ENCODE measurements around the gene EFNA4. TPM values are rescaled to one million over a fixed set of nuclear protein-coding genes. Genes with fewer than 3 reads are reported as not detected.

EFNA4 gene
- total RNA-seq, 1 experiment from 2014 or later = 8.0 TPM

DNA sequence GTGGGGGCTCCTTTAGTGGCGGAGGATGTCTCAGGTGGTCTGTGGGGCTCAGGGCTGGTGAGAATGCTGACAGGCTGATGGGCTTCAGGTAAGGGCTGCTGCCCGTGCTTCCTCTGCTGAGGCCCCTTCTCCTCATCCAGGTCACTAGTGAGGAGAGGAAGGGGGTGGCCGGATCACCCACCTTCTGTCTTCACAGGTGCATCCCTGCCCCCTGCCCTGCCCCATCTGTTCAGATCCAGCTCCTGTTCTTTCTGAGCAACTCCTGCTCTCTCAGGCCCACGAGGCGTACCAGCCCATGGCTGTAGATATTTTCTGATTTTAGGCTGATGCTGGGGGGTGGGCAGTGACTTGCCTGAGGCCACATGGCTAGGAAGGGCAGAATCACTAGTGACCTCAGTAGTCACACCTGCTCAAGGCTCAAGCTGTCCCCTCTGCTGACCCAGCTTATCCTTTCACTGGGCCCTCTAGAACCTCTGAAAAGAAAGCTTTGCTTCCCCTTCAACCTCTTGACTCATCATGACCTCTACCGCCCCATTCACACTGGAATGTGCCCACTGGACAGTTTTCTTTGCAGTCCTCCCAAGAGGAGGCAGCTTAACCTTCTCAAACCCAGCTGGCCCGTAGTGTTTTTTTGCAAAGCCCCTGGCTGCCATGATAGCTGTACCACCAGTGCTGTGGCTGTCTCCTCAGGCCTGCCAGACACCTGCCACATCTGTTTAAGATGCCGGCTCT is 44.8 kb upstream of the EFNA4 start:
- in situ Hi-C loops (cut with HindIII; ENCODE audit: low pct_unique_long_range_greater_than_20kb, low sequenced_read_pairs) (no loop called here), intact Hi-C loops (cut with micrococcal nuclease; ENCODE audit: unreplicated experiment) (no loop called here)
- BruUV-seq (replicated peaks) = no TSS peak
- TF ChIP-seq, protein P1, sequence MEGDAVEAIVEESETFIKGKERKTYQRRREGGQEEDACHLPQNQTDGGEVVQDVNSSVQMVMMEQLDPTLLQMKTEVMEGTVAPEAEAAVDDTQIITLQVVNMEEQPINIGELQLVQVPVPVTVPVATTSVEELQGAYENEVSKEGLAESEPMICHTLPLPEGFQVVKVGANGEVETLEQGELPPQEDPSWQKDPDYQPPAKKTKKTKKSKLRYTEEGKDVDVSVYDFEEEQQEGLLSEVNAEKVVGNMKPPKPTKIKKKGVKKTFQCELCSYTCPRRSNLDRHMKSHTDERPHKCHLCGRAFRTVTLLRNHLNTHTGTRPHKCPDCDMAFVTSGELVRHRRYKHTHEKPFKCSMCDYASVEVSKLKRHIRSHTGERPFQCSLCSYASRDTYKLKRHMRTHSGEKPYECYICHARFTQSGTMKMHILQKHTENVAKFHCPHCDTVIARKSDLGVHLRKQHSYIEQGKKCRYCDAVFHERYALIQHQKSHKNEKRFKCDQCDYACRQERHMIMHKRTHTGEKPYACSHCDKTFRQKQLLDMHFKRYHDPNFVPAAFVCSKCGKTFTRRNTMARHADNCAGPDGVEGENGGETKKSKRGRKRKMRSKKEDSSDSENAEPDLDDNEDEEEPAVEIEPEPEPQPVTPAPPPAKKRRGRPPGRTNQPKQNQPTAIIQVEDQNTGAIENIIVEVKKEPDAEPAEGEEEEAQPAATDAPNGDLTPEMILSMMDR (IDR thresholded peaks at IDR 0.05) = no peak
- CTCF ChIA-PET = interaction anchor here (0.8 kb wide), 1 partner anchor 26 kb away, joined by 13 read pairs; no protein-coding TSS in a partner anchor
- Histone ChIP-seq H3K27me3 (ENCODE audit: control insufficient read depth, insufficient read depth, low read length) (no peaks in the 10 kb centered on the region), H3K4me1 (ENCODE audit: control insufficient read depth, insufficient read depth, low read length) (peaks cover 21% of the 10 kb centered on the region), H3K4me3 (ENCODE audit: low read depth in 2 of 2, low read length in 2 of 2) (no peak overlapping the region), H3K9me3 (ENCODE audit: control insufficient read depth, insufficient read depth, low read depth, low read length) (no peaks in the 10 kb centered on the region), H3K36me3 (ENCODE audit: control insufficient read depth, insufficient read depth, low read length) (0 out of 2 replicates have a peak, but pooled peaks cover 7% of the 10 kb centered on the region), H3K27ac (ENCODE audit: low read length) (no peak overlapping the region)
- ATAC-seq (no peak), DNase-seq (ENCODE audit: low read depth, low spot score) (no peak)
- POLR2A ChIA-PET = no interaction called here

DNA sequence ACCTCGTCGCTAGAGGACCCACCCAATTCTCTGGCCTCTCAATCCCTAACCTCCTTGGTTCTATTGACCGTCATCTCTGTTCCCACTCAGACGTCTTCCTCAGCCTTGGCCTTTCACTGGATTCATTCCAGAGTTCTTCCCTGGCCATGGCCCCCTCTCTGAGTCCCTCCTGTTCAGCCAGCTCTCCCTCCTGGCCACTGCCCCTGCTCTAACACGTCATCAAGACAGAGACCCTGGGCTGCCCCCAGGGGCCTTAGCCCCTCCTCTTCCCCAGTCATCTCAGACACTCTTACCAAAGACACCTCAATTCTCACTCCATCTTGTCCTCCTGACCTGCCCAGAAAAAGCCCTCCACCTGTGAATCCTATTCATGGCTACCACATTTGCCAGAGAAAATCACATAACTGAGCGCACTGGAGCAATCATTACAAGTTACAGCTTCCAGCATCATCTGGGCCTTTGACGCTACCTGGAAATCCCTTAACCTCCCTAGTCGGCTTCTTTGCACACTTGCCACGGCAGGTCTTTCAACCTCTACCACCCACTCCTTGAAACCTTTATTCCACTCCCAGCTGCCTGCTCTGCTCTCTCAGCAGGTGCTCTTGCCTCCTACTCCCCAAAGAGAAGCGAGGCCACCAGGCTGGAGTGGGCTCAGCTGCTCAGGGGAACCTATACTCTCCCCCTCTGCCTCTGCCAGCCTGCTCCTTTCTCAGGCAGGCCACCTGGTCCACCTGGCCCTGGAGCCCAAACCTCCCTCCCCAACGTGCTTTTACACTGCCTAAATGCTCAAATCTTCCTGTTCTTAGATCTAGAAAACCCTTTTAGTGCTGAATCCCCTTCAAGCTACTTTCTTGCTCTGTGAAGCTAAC is 43.9 kb upstream of the EFNA4 start:
- Histone ChIP-seq H3K4me3 (ENCODE audit: low read depth in 2 of 2, low read length in 2 of 2) (no peak overlapping the region), H3K27me3 (ENCODE audit: control insufficient read depth, insufficient read depth, low read length) (no peaks in the 10 kb centered on the region), H3K9me3 (ENCODE audit: control insufficient read depth, insufficient read depth, low read depth, low read length) (no peaks in the 10 kb centered on the region), H3K4me1 (ENCODE audit: control insufficient read depth, insufficient read depth, low read length) (peaks cover 21% of the 10 kb centered on the region), H3K36me3 (ENCODE audit: control insufficient read depth, insufficient read depth, low read length) (0 out of 2 replicates have a peak, but pooled peaks cover 5% of the 10 kb centered on the region), H3K27ac (ENCODE audit: low read length) (no peak overlapping the region)
- DNase-seq (ENCODE audit: low read depth, low spot score) (no peak), ATAC-seq (no peak)
- no TSS peak for BruUV-seq (replicated peaks)
- ChIA-PET POLR2A (no interaction called here), CTCF (interaction anchor here (0.5 to 0.8 kb wide), 2 partner anchors 25 to 31 kb away, joined by 6 to 13 read pairs; partner anchors contain the start of gene ADAM15)
- in situ Hi-C loops (cut with HindIII; ENCODE audit: low pct_unique_long_range_greater_than_20kb, low sequenced_read_pairs) = no loop called here
- intact Hi-C loops (cut with micrococcal nuclease; ENCODE audit: unreplicated experiment) = no loop called here
- TF ChIP-seq SIN3A (IDR thresholded peaks at IDR 0.05; ENCODE audit: borderline replicate concordance, insufficient read depth, low read depth, low read length) = no peak
- TF ChIP-seq TCF7L2 (IDR thresholded peaks at IDR 0.05; ENCODE audit: low read depth, low read length) = no peak

DNA sequence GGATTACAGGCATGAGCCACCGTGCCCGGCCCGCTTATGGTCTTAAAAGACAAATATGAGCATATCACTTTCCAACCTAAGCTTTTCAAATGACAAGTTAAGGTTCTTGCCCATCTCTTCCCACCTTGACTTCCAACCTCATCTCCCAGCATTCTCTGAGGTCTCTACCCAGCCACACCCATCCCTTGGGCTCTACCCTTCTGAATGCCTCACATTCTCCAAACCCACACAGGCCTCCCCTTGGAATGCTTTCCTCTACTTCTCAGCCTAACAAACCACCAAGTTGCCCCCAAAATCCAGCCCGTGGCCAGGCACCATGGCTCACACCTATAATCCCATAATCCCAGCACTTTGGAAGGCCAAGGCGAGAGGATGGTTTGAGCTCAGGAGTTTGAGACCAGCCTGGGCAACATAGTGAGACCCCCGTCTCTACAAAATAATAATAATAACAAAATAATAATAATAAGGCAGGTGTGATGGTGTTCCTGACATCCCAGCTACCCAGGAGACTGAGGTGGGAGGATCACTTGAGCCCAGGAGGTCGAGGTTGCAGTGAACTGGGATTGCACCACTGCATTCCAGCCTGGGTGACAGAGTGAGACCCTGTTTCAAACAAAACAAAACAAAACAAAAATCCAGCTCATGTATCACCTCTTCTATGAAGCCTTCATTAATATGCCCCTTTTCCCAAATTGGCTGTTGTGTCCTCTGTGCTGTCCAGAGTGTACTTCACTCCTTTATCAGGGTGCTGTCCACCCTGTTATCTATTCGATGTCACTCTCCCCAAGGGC is 41.2 kb upstream of the EFNA4 start:
- Histone ChIP-seq H3K36me3 (ENCODE audit: control insufficient read depth, insufficient read depth, low read length) (no peaks in the 10 kb centered on the region), H3K9me3 (ENCODE audit: control insufficient read depth, insufficient read depth, low read depth, low read length) (no peaks in the 10 kb centered on the region), H3K27me3 (ENCODE audit: control insufficient read depth, insufficient read depth, low read length) (no peaks in the 10 kb centered on the region), H3K4me3 (ENCODE audit: low read depth in 2 of 2, low read length in 2 of 2) (no peak overlapping the region), H3K4me1 (ENCODE audit: control insufficient read depth, insufficient read depth, low read length) (peaks cover 11% of the 10 kb centered on the region), H3K27ac (ENCODE audit: low read length) (no peak overlapping the region)
- ATAC-seq (no peak), DNase-seq (ENCODE audit: low read depth, low spot score) (no peak)
- ChIA-PET POLR2A (interaction anchor here (0.6 kb wide), 1 partner anchor 15 kb away, joined by 3 read pairs; no protein-coding TSS in a partner anchor), CTCF (interaction anchor here (0.5 to 0.7 kb wide), 2 partner anchors 116 to 166 kb away, joined by 3 to 4 read pairs; no protein-coding TSS in a partner anchor)
- BruUV-seq (replicated peaks) = no TSS peak
- intact Hi-C loops (cut with micrococcal nuclease; ENCODE audit: unreplicated experiment) = no loop called here
- in situ Hi-C loops (cut with HindIII; ENCODE audit: low pct_unique_long_range_greater_than_20kb, low sequenced_read_pairs) = no loop called here
- TF ChIP-seq SIN3A (IDR thresholded peaks at IDR 0.05; ENCODE audit: borderline replicate concordance, insufficient read depth, low read depth, low read length) (no peak), TCF7L2 (IDR thresholded peaks at IDR 0.05; ENCODE audit: low read depth, low read length) (no peak), POLR2AphosphoS5 (IDR thresholded peaks at IDR 0.05; ENCODE audit: low read depth, low read length) (no peak)
- TF ChIP-seq, protein P1 (IDR thresholded peaks at IDR 0.05) = no peak
- TF ChIP-seq, protein P2, sequence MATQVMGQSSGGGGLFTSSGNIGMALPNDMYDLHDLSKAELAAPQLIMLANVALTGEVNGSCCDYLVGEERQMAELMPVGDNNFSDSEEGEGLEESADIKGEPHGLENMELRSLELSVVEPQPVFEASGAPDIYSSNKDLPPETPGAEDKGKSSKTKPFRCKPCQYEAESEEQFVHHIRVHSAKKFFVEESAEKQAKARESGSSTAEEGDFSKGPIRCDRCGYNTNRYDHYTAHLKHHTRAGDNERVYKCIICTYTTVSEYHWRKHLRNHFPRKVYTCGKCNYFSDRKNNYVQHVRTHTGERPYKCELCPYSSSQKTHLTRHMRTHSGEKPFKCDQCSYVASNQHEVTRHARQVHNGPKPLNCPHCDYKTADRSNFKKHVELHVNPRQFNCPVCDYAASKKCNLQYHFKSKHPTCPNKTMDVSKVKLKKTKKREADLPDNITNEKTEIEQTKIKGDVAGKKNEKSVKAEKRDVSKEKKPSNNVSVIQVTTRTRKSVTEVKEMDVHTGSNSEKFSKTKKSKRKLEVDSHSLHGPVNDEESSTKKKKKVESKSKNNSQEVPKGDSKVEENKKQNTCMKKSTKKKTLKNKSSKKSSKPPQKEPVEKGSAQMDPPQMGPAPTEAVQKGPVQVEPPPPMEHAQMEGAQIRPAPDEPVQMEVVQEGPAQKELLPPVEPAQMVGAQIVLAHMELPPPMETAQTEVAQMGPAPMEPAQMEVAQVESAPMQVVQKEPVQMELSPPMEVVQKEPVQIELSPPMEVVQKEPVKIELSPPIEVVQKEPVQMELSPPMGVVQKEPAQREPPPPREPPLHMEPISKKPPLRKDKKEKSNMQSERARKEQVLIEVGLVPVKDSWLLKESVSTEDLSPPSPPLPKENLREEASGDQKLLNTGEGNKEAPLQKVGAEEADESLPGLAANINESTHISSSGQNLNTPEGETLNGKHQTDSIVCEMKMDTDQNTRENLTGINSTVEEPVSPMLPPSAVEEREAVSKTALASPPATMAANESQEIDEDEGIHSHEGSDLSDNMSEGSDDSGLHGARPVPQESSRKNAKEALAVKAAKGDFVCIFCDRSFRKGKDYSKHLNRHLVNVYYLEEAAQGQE (IDR thresholded peaks at IDR 0.05; ENCODE audit: insufficient read depth in 1 of 2, low read depth in 2 of 2, low read length in 1 of 2) = no peak
